Measurements from ENCODE around the gene ANKRD61. TPM values are rescaled to one million over a fixed set of nuclear protein-coding genes. Genes with fewer than 3 reads are reported as not detected.
A peak's percentile ranks its signal among the peaks of the same experiment; 100 is the strongest.

ANKRD61 gene
- total RNA-seq, 1 donor from 2014 or later, result not detected

DNA sequence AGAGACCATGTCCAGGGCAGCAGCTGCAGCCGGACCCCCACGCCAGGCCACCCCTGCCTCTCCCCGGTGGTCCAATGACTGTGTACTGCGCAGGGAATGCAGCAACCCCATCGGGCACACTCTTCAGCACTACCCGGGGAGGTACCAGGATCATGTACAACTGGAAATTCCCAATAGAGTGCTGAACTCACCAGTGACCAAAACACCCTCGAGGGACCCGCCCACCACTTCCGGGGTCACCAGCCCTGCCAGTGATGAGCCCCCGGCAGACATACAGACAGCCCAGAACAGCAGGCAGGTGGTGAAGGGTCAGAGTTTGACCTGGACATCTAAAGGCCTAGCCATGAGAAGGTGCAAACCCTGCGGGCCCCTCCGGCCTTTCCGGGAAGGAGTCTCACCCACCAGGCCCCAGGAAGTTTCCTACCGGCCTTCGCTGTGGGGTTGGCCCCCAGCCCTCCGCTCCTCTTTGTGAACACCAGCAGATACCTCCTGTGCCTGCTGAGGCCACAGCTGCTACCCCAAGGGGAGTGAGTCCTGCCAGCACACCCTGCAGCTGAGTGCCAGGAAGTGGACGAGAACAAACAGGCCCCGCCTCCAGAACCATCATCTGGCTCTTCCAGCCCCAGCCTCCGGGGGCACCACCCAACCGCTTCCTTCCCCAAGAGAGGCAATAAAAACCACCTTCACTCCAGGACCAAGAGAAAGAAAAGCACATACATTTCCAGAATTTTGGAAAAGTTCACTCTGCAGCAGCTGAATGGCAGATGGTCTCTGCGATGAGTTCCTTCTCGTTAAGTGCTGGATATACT, 5.0 kb upstream of the ANKRD61 start:
- TF ChIP-seq, protein P1, sequence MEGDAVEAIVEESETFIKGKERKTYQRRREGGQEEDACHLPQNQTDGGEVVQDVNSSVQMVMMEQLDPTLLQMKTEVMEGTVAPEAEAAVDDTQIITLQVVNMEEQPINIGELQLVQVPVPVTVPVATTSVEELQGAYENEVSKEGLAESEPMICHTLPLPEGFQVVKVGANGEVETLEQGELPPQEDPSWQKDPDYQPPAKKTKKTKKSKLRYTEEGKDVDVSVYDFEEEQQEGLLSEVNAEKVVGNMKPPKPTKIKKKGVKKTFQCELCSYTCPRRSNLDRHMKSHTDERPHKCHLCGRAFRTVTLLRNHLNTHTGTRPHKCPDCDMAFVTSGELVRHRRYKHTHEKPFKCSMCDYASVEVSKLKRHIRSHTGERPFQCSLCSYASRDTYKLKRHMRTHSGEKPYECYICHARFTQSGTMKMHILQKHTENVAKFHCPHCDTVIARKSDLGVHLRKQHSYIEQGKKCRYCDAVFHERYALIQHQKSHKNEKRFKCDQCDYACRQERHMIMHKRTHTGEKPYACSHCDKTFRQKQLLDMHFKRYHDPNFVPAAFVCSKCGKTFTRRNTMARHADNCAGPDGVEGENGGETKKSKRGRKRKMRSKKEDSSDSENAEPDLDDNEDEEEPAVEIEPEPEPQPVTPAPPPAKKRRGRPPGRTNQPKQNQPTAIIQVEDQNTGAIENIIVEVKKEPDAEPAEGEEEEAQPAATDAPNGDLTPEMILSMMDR (IDR thresholded peaks at IDR 0.05; ENCODE audit: partially characterized antibody, unreplicated experiment), result peak; percentile 15
- H3K36me3 Mint-ChIP-seq (ENCODE audit: unreplicated experiment), result no peaks in the 10 kb centered on the region
- no peaks in the 10 kb centered on the region for H3K4me1 Mint-ChIP-seq (ENCODE audit: low read depth, unreplicated experiment)
- no peak overlapping the region for H3K4me3 Mint-ChIP-seq (ENCODE audit: unreplicated experiment)
- H3K27ac Mint-ChIP-seq (ENCODE audit: unreplicated experiment), result peak overlapping the region; percentile 22
- peaks cover 3% of the 10 kb centered on the region for H3K9me3 Mint-ChIP-seq (ENCODE audit: unreplicated experiment)
- H3K27me3 Mint-ChIP-seq (ENCODE audit: unreplicated experiment), result peaks cover 2% of the 10 kb centered on the region
- DNase-seq, result peak; percentile 40

GRCh38 chr7:6026820-6027311, 4.3 kb upstream of the ANKRD61 start:
- no peak for DNase-seq
- Mint-ChIP-seq H3K36me3 (ENCODE audit: unreplicated experiment) (no peaks in the 10 kb centered on the region), H3K9me3 (ENCODE audit: unreplicated experiment) (peaks cover 3% of the 10 kb centered on the region), H3K27ac (ENCODE audit: unreplicated experiment) (peak overlapping the region; percentile 2), H3K4me1 (ENCODE audit: low read depth, unreplicated experiment) (no peaks in the 10 kb centered on the region), H3K4me3 (ENCODE audit: unreplicated experiment) (no peak overlapping the region), H3K27me3 (ENCODE audit: unreplicated experiment) (peaks cover 2% of the 10 kb centered on the region)
- TF ChIP-seq, protein P1 (IDR thresholded peaks at IDR 0.05; ENCODE audit: partially characterized antibody, unreplicated experiment), result no peak

- Mint-ChIP-seq H3K27me3 (ENCODE audit: unreplicated experiment) (peaks cover 2% of the 10 kb centered on the region), H3K27ac (ENCODE audit: unreplicated experiment) (no peak overlapping the region), H3K36me3 (ENCODE audit: unreplicated experiment) (no peaks in the 10 kb centered on the region), H3K4me1 (ENCODE audit: low read depth, unreplicated experiment) (no peaks in the 10 kb centered on the region), H3K4me3 (ENCODE audit: unreplicated experiment) (no peak overlapping the region), H3K9me3 (ENCODE audit: unreplicated experiment) (peaks cover 2% of the 10 kb centered on the region)
- DNase-seq, result no peak
- TF ChIP-seq, protein P1 (IDR thresholded peaks at IDR 0.05; ENCODE audit: partially characterized antibody, unreplicated experiment), result no peak
Measured at GRCh38 chr7:6027806-6028365, 3.3 kb upstream of the ANKRD61 start.

GRCh38 chr7:6028563-6028962, 2.6 kb upstream of the ANKRD61 start:
- H3K4me3 Mint-ChIP-seq (ENCODE audit: unreplicated experiment), result no peak overlapping the region
- TF ChIP-seq, protein P1 (IDR thresholded peaks at IDR 0.05; ENCODE audit: partially characterized antibody, unreplicated experiment), result no peak
- peaks cover 2% of the 10 kb centered on the region for H3K27me3 Mint-ChIP-seq (ENCODE audit: unreplicated experiment)
- no peaks in the 10 kb centered on the region for H3K36me3 Mint-ChIP-seq (ENCODE audit: unreplicated experiment)
- H3K27ac Mint-ChIP-seq (ENCODE audit: unreplicated experiment), result no peak overlapping the region
- DNase-seq, result no peak
- peaks cover 2% of the 10 kb centered on the region for H3K9me3 Mint-ChIP-seq (ENCODE audit: unreplicated experiment)
- H3K4me1 Mint-ChIP-seq (ENCODE audit: low read depth, unreplicated experiment), result no peaks in the 10 kb centered on the region

DNA sequence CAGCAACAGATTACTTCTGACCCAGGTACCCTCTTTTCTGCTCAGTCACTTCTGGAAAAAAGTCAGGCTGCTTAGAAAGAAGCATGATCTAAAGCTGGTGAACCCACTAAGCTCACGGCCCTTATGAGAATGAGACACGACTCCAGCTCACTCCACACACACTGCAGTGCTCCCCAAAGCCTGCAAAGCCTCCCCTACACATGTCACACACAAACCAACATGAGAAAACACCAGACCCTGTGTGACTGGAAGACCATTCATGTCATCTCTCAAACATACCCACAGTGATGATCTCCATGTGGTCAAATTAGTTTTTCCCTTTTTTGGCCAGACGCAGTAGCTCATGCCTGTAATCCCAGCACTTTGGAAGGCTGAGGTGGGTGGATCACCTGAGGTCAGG, 391 bp downstream of the ANKRD61 start:
- TF ChIP-seq, protein P1 (IDR thresholded peaks at IDR 0.05; ENCODE audit: partially characterized antibody, unreplicated experiment), result no peak
- no peak overlapping the region for H3K4me3 Mint-ChIP-seq (ENCODE audit: unreplicated experiment)
- H3K9me3 Mint-ChIP-seq (ENCODE audit: unreplicated experiment), result peaks cover 3% of the 10 kb centered on the region
- DNase-seq, result no peak
- H3K27ac Mint-ChIP-seq (ENCODE audit: unreplicated experiment), result no peak overlapping the region
- no peaks in the 10 kb centered on the region for H3K27me3 Mint-ChIP-seq (ENCODE audit: unreplicated experiment)
- H3K4me1 Mint-ChIP-seq (ENCODE audit: low read depth, unreplicated experiment), result no peaks in the 10 kb centered on the region
- H3K36me3 Mint-ChIP-seq (ENCODE audit: unreplicated experiment), result peaks cover 5% of the 10 kb centered on the region

All from glutamatergic neuron (in vitro differentiated cells).